Endothelial cell of umbilical vein (primary cell): Measurements from ENCODE around the gene SESN1. TPM values are rescaled to one million over a fixed set of nuclear protein-coding genes. Genes with fewer than 3 reads are reported as not detected.

Experiments
- BruUV-seq: library from RNA; stranded (reverse); fragments of 400-500 nt; replicated peaks from 2 replicates; lab custom pipeline; 2021; lab: Mats Ljungman, UMichigan
- CTCF ChIA-PET: fragments of 300-600, 350-600 bp; sonication (Branson Sonifier 250); formaldehyde crosslinking; loops from one replicate; lab custom pipeline; 2021; ENCODE audit warnings: antibody characterized with exemption, inconsistent platforms; lab: Charles Lee
- POLR2A ChIA-PET: fragments of 300-600, 350-600 bp; sonication (Branson Sonifier 250); formaldehyde crosslinking; loops from one replicate; lab custom pipeline; 2021; ENCODE audit warnings: antibody characterized with exemption, inconsistent platforms; lab: Charles Lee
- DNase-seq: peaks from one replicate; pipeline ENCODE4 v3.0.0-alpha.2; 2011; ENCODE audit warnings: low read depth, low spot score
- FAIRE-seq: peaks from 2 replicates; lab custom pipeline; 2011; peaks lifted over from hg19 to GRCh38; lab: Jason Lieb, UNC
- H2AFZ ChIP-seq: 2 replicates; pipeline ENCODE4 v1.6.0; 2012; ENCODE audit warnings: low read depth, low read length, control low read depth, inconsistent platforms
- H3K27ac ChIP-seq: 2 replicates; pipeline ENCODE4 v1.5.1; 2011; ENCODE audit warnings: low read depth, mild to moderate bottlenecking, control low read depth, low read length, moderate library complexity; ENCODE audit not compliant: insufficient read depth
- H3K27me3 ChIP-seq, 2 experiments: 2 replicates each; pipeline versions ENCODE4 v1.6.0 to v1.6.1; 2011; ENCODE audit warnings: low read length in 2 of 2, mixed read lengths in 1 of 2; ENCODE audit not compliant: control insufficient read depth in 2 of 2, insufficient read depth in 2 of 2
- H3K36me3 ChIP-seq, 2 experiments: 2 replicates in 1 of 2; 3 replicates in 1 of 2; pipeline ENCODE4 v1.5.1; 2011; ENCODE audit warnings: low read length in 2 of 2, mild to moderate bottlenecking in 1 of 2, moderate library complexity in 1 of 2; ENCODE audit not compliant: control insufficient read depth in 2 of 2, insufficient read depth in 2 of 2; ENCODE audit errors: extremely low read depth in 1 of 2
- H3K4me1 ChIP-seq: 3 replicates; pipeline ENCODE4 v1.5.1; 2011; ENCODE audit warnings: mild to moderate bottlenecking, low read length; ENCODE audit not compliant: control insufficient read depth, insufficient read depth; ENCODE audit errors: extremely low read depth
- H3K4me2 ChIP-seq: 2 replicates; pipeline ENCODE4 v1.6.1; 2011; ENCODE audit warnings: low read length, control low read depth, mixed read lengths; ENCODE audit not compliant: insufficient read depth
- H3K4me3 ChIP-seq, 3 experiments: fragments of 200-600 bp in 1 of 3; sonication (generic), shearing (Covaris generic) in 1 of 3; replicated peaks in 1 of 3; 2 replicates each; pipeline ENCODE4 v1.5.1; 2011 to 2016; ENCODE audit warnings: control low read depth in 3 of 3, low read length in 3 of 3, mild to moderate bottlenecking in 2 of 3, inconsistent platforms in 1 of 3, low read depth in 1 of 3, moderate library complexity in 1 of 3; ENCODE audit not compliant: insufficient read depth in 1 of 3
- H3K79me2 ChIP-seq: 2 replicates; pipeline ENCODE4 v1.6.0; 2012; ENCODE audit warnings: low read length, inconsistent platforms; ENCODE audit not compliant: control insufficient read depth, insufficient read depth
- H3K9ac ChIP-seq: replicated peaks from 2 replicates; pipeline ENCODE3; 2011; ENCODE audit warnings: low read length, control low read depth; ENCODE audit not compliant: insufficient read depth; ENCODE audit errors: extremely low read depth
- H3K9me1 ChIP-seq: replicated peaks from 3 replicates; pipeline ENCODE4 v1.6.0; 2011; ENCODE audit warnings: mild to moderate bottlenecking, low read length; ENCODE audit not compliant: control insufficient read depth, insufficient read depth; ENCODE audit errors: extremely low read depth
- H3K9me3 ChIP-seq: replicated peaks from 2 replicates; pipeline ENCODE4 v1.5.1; 2012; ENCODE audit warnings: low read length, inconsistent platforms; ENCODE audit not compliant: control insufficient read depth, insufficient read depth
- H4K20me1 ChIP-seq: replicated peaks from 2 replicates; pipeline ENCODE3; 2011; ENCODE audit warnings: mild to moderate bottlenecking, low read length; ENCODE audit not compliant: control insufficient read depth, insufficient read depth; ENCODE audit errors: extremely low read depth
- EZH2 ChIP-seq: IDR thresholded peaks from 2 replicates; pipeline ENCODE4 v1.6.1; 2012; ENCODE audit warnings: borderline replicate concordance, low read depth, mild to moderate bottlenecking, moderate library complexity, low read length, inconsistent platforms; ENCODE audit not compliant: severe bottlenecking
- FOS ChIP-seq: IDR thresholded peaks from 2 replicates; pipeline ENCODE4 v1.6.1; 2011; ENCODE audit warnings: mild to moderate bottlenecking, low read length, moderate library complexity, borderline replicate concordance; ENCODE audit not compliant: insufficient read depth
- GATA2 ChIP-seq: IDR thresholded peaks from 2 replicates; pipeline ENCODE4 v1.7.0; 2011; ENCODE audit warnings: low read depth, mild to moderate bottlenecking, moderate library complexity, mixed read lengths, low read length; ENCODE audit not compliant: insufficient read length, insufficient read depth
- JUN ChIP-seq: IDR thresholded peaks from 2 replicates; pipeline ENCODE4 v1.6.1; 2011; ENCODE audit warnings: borderline replicate concordance, low read depth; ENCODE audit not compliant: insufficient read length, insufficient read depth
- MAX ChIP-seq: IDR thresholded peaks from 2 replicates; pipeline ENCODE4 v1.6.1; 2011; ENCODE audit not compliant: insufficient read depth, insufficient read length
- MYC ChIP-seq: IDR thresholded peaks from one replicate; pipeline ENCODE4 v1.6.1; 2011; ENCODE audit warnings: mild to moderate bottlenecking, low read depth, low read length
- POLR2A ChIP-seq: IDR thresholded peaks from 2 replicates; pipeline ENCODE4 v1.6.1; 2012; ENCODE audit warnings: low read depth, mild to moderate bottlenecking, control low read depth, low read length
- POLR2AphosphoS5 ChIP-seq: IDR thresholded peaks from 2 replicates; pipeline ENCODE4 v1.6.1; 2012; ENCODE audit warnings: low read depth, mild to moderate bottlenecking, control low read depth, low read length, moderate library complexity; ENCODE audit not compliant: insufficient read depth
- dilution Hi-C: fragments of 300-500 bp; cut with MboI; formaldehyde crosslinking; loops from one replicate; pipeline ENCODE4 v1.15.0; 2019; ENCODE audit warnings: low sequenced_read_pairs; ENCODE audit not compliant: extremely low pct_ligation_motif_present
- intact Hi-C: fragments of 100-400 bp; cut with micrococcal nuclease; formaldehyde crosslinking; loops from one replicate; pipeline ENCODE4 v1.10.0; 2022
- polyA plus RNA-seq, 4 experiments: library from polyadenylated mRNA; depleted of rRNA in 3 of 4; stranded (reverse) in 3 of 4; unstranded in 1 of 4; fragments of >200 nt; gene quantifications; 2 replicates each; pipeline versions ENCODE4 v1.2.1 to v1.2.3, GENCODE V29; 2011 to 2012; ENCODE audit warnings: missing spikeins in 1 of 4
- total RNA-seq: library from RNA; stranded (reverse); gene quantifications from 2 replicates; pipeline ENCODE4 v1.2.3, GENCODE V29; 2021
- TF ChIP-seq, protein P1 (sequence below), 2 donors: IDR thresholded peaks; 1 replicate in 1 of 2; 2 replicates in 1 of 2; pipeline ENCODE4 v1.5.1; 2011; ENCODE audit warnings: low read length in 2 of 2, mild to moderate bottlenecking in 2 of 2, moderate library complexity in 2 of 2, control low read depth in 1 of 2, inconsistent platforms in 1 of 2, low read depth in 1 of 2; ENCODE audit not compliant: insufficient read depth in 1 of 2; ENCODE audit errors: extremely low read depth in 1 of 2

Gene SESN1
- total and polyA plus RNA-seq, 2 donors (not counting 3 experiments of a cell fraction or from before 2014, with no cell fraction given): 7.1 to 15.6 TPM

- Histone ChIP-seq H3K27me3 (no peaks in the 10 kb centered on the region), H3K9me1 (peaks cover 3% of the 10 kb centered on the region), H4K20me1 (no peaks in the 10 kb centered on the region), H2AFZ (peak overlapping the region; percentile 58), H3K79me2 (no peaks in the 10 kb centered on the region), H3K4me1 (peaks cover 25% of the 10 kb centered on the region), H3K27ac (peak overlapping the region; percentile 78), H3K36me3 (no peaks in the 10 kb centered on the region), H3K9me3 (no peaks in the 10 kb centered on the region), H3K9ac (peak overlapping the region; percentile 43), H3K4me3 (no peak overlapping the region), H3K4me2 (peak overlapping the region; percentile 72)
- ChIA-PET POLR2A (no interaction called here), CTCF (interaction anchor here (0.7 to 1.7 kb wide), 11 partner anchors 10 to 518 kb away, joined by 3 to 11 read pairs (median 4); no protein-coding TSS in a partner anchor)
- intact Hi-C loops (loop anchor here (1.0 kb wide), 2 partner anchors 35 to 50 kb away; partner anchors contain the start of gene SESN1), dilution Hi-C loops (no loop called here)
- no TSS peak for BruUV-seq
- TF ChIP-seq, protein P1, sequence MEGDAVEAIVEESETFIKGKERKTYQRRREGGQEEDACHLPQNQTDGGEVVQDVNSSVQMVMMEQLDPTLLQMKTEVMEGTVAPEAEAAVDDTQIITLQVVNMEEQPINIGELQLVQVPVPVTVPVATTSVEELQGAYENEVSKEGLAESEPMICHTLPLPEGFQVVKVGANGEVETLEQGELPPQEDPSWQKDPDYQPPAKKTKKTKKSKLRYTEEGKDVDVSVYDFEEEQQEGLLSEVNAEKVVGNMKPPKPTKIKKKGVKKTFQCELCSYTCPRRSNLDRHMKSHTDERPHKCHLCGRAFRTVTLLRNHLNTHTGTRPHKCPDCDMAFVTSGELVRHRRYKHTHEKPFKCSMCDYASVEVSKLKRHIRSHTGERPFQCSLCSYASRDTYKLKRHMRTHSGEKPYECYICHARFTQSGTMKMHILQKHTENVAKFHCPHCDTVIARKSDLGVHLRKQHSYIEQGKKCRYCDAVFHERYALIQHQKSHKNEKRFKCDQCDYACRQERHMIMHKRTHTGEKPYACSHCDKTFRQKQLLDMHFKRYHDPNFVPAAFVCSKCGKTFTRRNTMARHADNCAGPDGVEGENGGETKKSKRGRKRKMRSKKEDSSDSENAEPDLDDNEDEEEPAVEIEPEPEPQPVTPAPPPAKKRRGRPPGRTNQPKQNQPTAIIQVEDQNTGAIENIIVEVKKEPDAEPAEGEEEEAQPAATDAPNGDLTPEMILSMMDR (IDR thresholded peaks at IDR 0.05; ENCODE audit: extremely low read depth in 1 of 2, insufficient read depth in 1 of 2, low read depth in 1 of 2, low read length in 2 of 2): peak; percentile 10 to 21
- no peak for TF ChIP-seq MYC
- TF ChIP-seq MAX: no peak
- TF ChIP-seq POLR2A: no peak
- no peak for TF ChIP-seq POLR2AphosphoS5
- no peak for TF ChIP-seq JUN
- peak; percentile 19 for TF ChIP-seq FOS
- no peak for TF ChIP-seq GATA2
- no peak for TF ChIP-seq EZH2
- DNase-seq (peak; percentile 95), FAIRE-seq (peak; percentile 90)
Observed at GRCh38 chr6:109059571-109060021, 35.0 kb downstream of the SESN1 start.
